ENCODE measurements around the gene RHOBTB3.

RHOBTB3 gene

DNA sequence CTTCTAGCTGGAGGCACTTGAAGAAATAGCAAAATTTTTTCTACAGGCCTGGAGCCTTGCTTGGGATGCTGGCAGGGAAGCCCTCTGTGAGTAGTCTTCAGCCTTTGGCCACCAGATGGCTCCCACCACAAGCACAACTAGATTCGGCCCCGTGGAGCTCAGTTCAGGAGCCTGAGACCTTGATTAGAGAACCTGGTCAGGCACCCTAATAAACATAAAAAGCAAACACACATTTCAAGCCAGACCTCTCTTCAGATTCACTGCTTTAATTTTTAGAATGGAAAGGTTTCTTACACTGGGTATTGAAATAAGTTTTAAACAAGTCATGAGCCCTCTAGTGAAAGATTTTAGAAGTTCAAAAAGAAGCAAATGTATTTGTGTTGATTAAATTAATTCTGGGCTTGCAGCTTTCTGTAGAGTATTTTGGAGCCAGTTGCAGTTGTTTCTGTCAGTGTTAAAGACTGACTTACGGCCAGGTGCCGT is 50.0 kb downstream of the RHOBTB3 start:
- peak; percentile 64 to 65 for DNase-seq (ENCODE audit: low spot score in 2 of 2)

DNA sequence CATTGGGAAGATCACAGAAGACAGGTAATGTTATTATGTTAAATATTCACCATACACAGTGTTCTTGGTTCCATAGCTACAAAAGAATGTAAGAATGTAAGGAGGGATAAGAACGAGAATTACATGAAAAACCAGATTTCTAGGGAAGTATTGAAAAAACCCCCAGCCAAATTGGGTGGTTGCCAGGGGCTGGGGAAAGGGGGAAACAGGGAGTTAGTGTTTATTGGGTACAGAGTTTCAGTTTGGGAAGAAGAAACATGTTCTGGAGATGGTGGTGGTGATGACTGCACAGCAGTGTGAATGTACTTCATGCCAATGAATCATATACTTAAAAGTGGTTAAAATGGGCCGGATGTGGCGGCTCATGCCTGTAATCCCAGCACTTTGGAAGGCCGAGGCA is 51.0 kb downstream of the RHOBTB3 start:
- Mint-ChIP-seq H3K27me3 (no peaks in the 10 kb centered on the region), H3K27ac (no peak overlapping the region), H3K36me3 (no peaks in the 10 kb centered on the region), H3K9me3 (no peaks in the 10 kb centered on the region), H3K4me3 (no peak overlapping the region), H3K4me1 (peaks cover 5% of the 10 kb centered on the region)
- no peak for DNase-seq (ENCODE audit: low spot score in 2 of 2)
- ATAC-seq (ENCODE audit: low read depth), result no peak

More for the DNA sequence above, 50.0 kb downstream of the RHOBTB3 start:
- H3K36me3 Mint-ChIP-seq, result no peaks in the 10 kb centered on the region
- no peaks in the 10 kb centered on the region for H3K27me3 Mint-ChIP-seq
- ATAC-seq (ENCODE audit: low read depth), result peak; percentile 99
- H3K4me3 Mint-ChIP-seq, result peak overlapping the region; percentile 27
- H3K9me3 Mint-ChIP-seq, result no peaks in the 10 kb centered on the region
- H3K4me1 Mint-ChIP-seq, result peaks cover 5% of the 10 kb centered on the region
- H3K27ac Mint-ChIP-seq, result no peak overlapping the region

DNA sequence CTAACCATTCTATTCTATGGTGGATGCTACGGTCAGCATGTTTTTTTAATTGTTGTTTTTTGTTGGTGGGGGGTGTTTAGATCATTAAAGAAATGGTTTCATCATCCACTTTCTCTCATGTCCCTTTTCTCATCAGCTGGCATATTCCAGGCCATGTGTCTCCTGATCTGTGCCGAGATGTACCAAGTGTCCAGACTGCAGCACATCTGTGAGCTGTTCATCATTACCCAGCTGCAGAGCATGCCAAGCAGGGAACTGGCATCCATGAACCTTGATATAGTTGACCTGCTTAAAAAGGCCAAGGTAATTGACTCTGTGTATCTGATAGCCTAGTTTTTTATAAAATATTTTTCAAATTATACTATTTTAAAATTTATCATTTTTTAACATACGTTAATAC is 52.5 kb downstream of the RHOBTB3 start:
- H3K27ac Mint-ChIP-seq, result no peak overlapping the region
- H3K9me3 Mint-ChIP-seq, result no peaks in the 10 kb centered on the region
- no peak overlapping the region for H3K4me3 Mint-ChIP-seq
- peaks cover 5% of the 10 kb centered on the region for H3K4me1 Mint-ChIP-seq
- H3K27me3 Mint-ChIP-seq, result no peaks in the 10 kb centered on the region
- H3K36me3 Mint-ChIP-seq, result no peaks in the 10 kb centered on the region
- DNase-seq (ENCODE audit: low spot score in 2 of 2) (no peak), ATAC-seq (ENCODE audit: low read depth) (no peak)

DNA sequence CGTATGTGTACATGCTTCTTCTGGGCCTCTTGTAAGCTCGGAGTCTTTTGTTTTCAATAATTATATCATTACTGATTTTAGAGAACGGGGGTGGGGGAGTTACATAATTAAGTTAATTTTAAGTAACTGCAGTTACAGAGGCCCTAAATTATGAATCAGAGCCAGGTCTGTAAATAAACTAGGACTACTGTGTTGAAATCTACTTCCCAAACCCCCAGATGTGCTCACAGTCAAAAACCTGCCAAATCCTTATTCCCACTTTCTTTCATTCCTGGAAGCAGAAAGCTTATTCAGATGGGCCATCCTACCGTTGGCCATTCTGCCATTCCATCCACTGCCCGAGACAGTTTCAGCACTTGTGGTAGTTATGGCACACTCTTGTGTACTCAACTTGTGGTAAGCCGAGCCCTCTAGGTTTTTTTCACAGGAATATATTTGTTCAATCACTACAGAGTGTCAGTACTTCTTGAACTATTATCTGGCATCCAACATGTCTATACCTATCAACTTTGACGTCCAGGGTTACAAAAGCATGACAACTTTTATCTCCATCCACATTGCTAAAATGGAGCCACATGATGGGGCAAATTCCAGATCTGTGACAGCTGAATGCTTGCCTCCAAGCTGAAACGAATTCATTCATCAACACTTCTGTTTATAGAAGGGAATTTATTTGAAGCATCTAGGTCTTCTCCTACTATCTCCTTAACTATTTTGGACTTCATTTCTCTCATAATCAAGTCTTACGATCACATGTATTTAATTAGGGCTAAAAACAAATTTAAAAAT is 53.6 kb downstream of the RHOBTB3 start:
- H3K4me3 Mint-ChIP-seq, result no peak overlapping the region
- no peaks in the 10 kb centered on the region for H3K27me3 Mint-ChIP-seq
- ATAC-seq (ENCODE audit: low read depth) (no peak), DNase-seq (ENCODE audit: low spot score in 2 of 2) (no peak)
- H3K36me3 Mint-ChIP-seq, result no peaks in the 10 kb centered on the region
- no peak overlapping the region for H3K27ac Mint-ChIP-seq
- H3K9me3 Mint-ChIP-seq, result no peaks in the 10 kb centered on the region
- peaks cover 8% of the 10 kb centered on the region for H3K4me1 Mint-ChIP-seq

DNA sequence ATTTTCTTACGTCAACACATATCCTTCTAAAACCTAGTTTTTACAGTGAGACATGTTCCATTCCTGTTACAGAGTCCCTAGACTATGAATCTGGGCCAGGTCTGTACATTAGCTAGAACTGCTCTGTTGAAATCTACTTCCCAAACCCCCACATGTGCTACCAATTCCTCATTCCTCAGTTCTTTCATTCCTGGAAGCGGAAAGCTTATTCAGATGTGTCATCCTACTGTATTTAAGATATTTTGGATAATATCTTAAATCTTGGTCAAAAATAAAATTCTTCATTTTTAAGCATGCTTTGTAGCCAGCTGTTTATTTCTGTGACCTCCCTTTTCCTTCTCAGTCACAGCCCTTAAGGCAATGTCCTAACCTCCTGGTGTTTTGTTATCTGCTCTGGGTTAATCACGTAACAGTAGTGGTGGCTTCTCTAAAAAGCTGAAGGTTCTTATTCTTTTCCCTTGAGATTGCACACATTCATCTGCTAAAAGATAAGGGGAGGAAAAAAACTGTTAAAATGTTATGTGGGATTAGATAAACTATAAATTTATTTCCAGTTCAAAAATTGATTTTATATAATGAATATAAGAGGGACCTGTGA is 55.8 kb downstream of the RHOBTB3 start:
- H3K36me3 Mint-ChIP-seq, result no peaks in the 10 kb centered on the region

DNA sequence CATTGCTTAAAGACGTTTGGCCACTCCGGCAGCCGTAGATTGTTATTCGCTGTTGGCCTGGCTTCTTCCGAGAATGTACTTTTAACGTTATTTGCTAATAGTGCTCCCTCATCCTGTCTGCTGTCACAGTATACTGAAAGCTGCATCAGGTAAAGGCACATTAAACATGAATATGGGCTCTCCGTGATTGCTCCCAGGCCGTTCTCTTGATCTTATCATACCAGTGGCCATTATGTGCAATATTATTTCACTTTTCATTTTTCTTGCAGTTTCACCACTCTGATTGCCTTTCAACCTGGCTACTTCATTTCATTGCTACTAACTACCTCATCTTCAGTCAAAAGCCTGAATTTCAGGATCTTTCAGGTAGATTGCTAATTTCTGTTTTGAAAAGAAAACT is 57.4 kb downstream of the RHOBTB3 start:
- Mint-ChIP-seq H3K4me1 (peaks cover 3% of the 10 kb centered on the region), H3K27ac (no peak overlapping the region), H3K36me3 (no peaks in the 10 kb centered on the region), H3K27me3 (no peaks in the 10 kb centered on the region), H3K9me3 (no peaks in the 10 kb centered on the region), H3K4me3 (no peak overlapping the region)
- ATAC-seq (ENCODE audit: low read depth) (no peak), DNase-seq (ENCODE audit: low spot score in 2 of 2) (no peak)

More for the DNA sequence above, 55.8 kb downstream of the RHOBTB3 start:
- no peak for ATAC-seq (ENCODE audit: low read depth)
- Mint-ChIP-seq H3K9me3 (no peaks in the 10 kb centered on the region), H3K27me3 (no peaks in the 10 kb centered on the region), H3K4me3 (no peak overlapping the region), H3K4me1 (peaks cover 3% of the 10 kb centered on the region), H3K27ac (no peak overlapping the region)
- no peak for DNase-seq (ENCODE audit: low spot score in 2 of 2)

DNA sequence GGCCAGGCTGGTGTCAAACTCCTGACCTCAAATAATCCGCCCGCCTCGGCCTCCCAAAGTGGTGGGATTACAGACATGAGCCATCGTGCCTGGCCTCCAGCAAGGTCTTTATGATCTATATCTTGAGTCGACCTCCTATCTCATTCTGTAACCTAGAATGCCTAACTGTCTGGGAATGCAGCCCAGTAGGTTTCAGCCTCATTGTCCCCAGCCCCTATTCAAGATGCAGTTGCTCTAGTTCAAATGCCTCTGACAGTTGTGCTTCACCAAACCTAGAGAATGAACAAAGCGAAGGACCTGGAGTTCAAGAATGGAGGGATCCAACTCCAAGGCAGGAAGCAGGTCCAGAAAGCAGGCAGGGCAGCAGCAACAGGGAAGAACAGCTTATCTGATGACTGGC is 60.6 kb downstream of the RHOBTB3 start:
- Mint-ChIP-seq H3K4me1 (peaks cover 3% of the 10 kb centered on the region), H3K27ac (no peak overlapping the region), H3K4me3 (no peak overlapping the region), H3K36me3 (no peaks in the 10 kb centered on the region), H3K9me3 (no peaks in the 10 kb centered on the region), H3K27me3 (no peaks in the 10 kb centered on the region)
- DNase-seq (ENCODE audit: low spot score in 2 of 2), result no peak
- no peak for ATAC-seq (ENCODE audit: low read depth)

DNA sequence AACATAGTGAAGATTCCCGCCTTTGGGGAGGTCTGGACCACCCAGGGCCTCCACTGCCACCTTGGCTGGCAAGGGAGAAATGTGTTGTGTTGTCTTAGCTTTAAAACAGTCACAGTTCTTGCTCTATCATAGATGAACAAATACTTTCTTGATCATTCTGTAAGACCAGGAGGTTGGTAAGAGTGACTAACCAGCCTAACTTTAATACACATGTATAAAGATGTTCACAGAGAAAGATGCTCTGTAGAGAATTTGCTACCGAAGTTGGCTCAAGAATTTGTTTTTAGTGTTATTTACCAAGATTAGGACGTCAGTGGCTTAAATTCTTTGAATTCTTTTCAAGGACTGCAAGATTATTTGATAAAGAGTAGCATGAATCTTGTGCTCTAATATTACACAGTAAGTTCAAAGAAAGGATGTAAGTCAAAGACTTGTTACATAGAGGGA is 63.0 kb downstream of the RHOBTB3 start:
- Mint-ChIP-seq H3K27ac (no peak overlapping the region), H3K4me3 (no peak overlapping the region), H3K27me3 (no peaks in the 10 kb centered on the region), H3K9me3 (no peaks in the 10 kb centered on the region), H3K4me1 (peaks cover 3% of the 10 kb centered on the region), H3K36me3 (peaks cover 3% of the 10 kb centered on the region)
- ATAC-seq (ENCODE audit: low read depth) (no peak), DNase-seq (ENCODE audit: low spot score in 2 of 2) (no peak)

DNA sequence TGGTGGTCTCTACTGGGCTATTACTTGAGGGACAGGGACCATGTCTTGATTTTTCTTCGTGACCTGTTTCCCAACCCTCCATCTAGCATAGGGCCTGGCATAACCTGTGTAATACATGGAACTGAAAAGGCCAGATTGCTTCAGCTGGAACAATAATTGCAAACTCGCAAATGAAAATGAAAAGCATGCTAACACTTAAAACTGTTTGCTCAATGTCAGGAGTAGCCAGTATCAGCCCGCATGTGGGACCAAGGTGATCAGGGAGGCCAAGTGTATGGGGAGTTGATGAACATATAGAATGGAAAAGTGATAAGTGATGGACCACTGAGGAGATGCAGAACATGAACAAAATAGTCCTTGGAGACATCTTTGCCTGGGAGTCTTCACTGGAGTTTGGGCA is 66.2 kb downstream of the RHOBTB3 start:
- peaks cover 5% of the 10 kb centered on the region for H3K36me3 Mint-ChIP-seq

DNA sequence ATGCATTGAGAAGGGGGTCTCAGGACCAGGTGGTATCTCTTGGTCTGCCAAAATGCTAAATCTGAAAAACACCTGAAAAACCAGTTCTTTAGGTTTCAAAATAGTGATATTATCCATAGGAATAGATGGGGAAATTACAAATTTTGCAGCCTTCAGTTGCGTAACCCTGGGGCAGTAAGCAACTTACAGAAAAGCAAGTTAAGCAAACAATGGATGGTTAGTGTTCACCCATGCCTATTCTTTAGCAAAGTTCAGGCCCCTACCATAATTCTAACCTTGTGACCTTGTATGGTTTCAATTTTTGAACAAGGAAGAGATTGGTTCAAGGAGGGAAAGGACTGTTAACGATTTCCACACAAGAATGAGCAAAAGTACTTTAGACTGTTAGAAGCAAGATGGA is 66.9 kb downstream of the RHOBTB3 start:
- no peak overlapping the region for H3K4me3 Mint-ChIP-seq
- DNase-seq (ENCODE audit: low spot score in 2 of 2), result no peak
- H3K9me3 Mint-ChIP-seq, result no peaks in the 10 kb centered on the region
- H3K27me3 Mint-ChIP-seq, result no peaks in the 10 kb centered on the region
- H3K4me1 Mint-ChIP-seq, result peaks cover 2% of the 10 kb centered on the region
- peaks cover 6% of the 10 kb centered on the region for H3K36me3 Mint-ChIP-seq
- no peak for ATAC-seq (ENCODE audit: low read depth)
- no peak overlapping the region for H3K27ac Mint-ChIP-seq

More for the DNA sequence above, 66.2 kb downstream of the RHOBTB3 start:
- no peak overlapping the region for H3K27ac Mint-ChIP-seq
- no peaks in the 10 kb centered on the region for H3K27me3 Mint-ChIP-seq
- DNase-seq (ENCODE audit: low spot score in 2 of 2) (no peak), ATAC-seq (ENCODE audit: low read depth) (no peak)
- H3K4me1 Mint-ChIP-seq, result no peaks in the 10 kb centered on the region
- no peak overlapping the region for H3K4me3 Mint-ChIP-seq
- no peaks in the 10 kb centered on the region for H3K9me3 Mint-ChIP-seq

DNA sequence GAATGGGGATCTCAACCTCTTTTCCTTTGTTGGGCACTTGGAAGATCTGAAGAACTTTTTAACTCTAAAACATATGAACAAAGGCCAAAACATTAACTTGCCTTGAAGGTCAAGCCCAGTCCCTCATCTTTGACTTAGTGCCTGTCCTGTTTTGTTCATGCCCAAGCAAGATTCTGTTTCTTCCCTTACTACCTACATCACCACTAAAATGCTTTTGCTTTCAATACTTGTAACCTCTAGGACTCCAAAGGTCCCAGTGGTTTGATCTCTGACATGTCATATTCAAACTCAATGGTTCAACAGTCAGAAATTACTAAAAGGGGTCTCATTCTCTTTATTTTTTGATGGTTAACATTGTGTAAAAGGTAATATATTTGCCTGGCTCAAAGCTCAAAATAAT is 67.4 kb downstream of the RHOBTB3 start:
- Mint-ChIP-seq H3K27me3 (no peaks in the 10 kb centered on the region), H3K9me3 (no peaks in the 10 kb centered on the region), H3K4me3 (no peak overlapping the region), H3K36me3 (peaks cover 6% of the 10 kb centered on the region), H3K4me1 (peaks cover 2% of the 10 kb centered on the region), H3K27ac (no peak overlapping the region)
- DNase-seq (ENCODE audit: low spot score in 2 of 2) (no peak), ATAC-seq (ENCODE audit: low read depth) (no peak)

DNA sequence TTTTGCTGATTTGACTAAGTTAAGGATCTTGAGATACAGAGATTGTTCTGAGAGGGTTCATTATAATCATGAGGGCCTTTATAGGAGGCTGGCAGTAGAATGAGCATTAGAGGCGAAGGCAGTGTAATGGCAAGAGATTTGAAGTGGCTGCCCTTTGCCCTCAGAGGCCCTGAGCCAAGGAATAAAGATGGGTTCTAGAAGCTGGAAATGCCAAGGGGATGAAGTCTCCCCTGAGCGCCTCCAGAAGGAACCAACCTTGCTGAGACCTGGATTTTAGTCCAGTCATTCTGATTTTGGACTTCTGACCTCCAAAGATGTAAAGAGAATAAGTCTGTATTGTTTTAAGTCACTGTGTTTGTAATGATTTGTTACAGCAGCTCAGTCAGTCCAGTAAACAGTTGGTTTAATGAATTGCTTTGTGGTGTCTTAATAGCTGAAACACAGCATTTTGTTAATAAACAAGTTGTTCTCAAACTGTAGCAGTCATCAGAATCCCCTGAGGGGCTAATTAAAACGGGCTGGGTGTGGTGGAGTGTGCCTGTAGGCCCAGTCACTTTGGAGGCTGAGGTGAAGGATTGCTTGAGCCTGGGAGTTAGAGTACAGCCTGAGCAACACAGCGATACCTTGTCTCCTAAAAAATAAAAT is 68.2 kb downstream of the RHOBTB3 start:
- Mint-ChIP-seq H3K4me1 (peaks cover 2% of the 10 kb centered on the region), H3K27ac (no peak overlapping the region), H3K9me3 (no peaks in the 10 kb centered on the region), H3K4me3 (no peak overlapping the region), H3K36me3 (peaks cover 8% of the 10 kb centered on the region), H3K27me3 (no peaks in the 10 kb centered on the region)
- no peak for DNase-seq (ENCODE audit: low spot score in 2 of 2)
- ATAC-seq (ENCODE audit: low read depth), result no peak

DNA sequence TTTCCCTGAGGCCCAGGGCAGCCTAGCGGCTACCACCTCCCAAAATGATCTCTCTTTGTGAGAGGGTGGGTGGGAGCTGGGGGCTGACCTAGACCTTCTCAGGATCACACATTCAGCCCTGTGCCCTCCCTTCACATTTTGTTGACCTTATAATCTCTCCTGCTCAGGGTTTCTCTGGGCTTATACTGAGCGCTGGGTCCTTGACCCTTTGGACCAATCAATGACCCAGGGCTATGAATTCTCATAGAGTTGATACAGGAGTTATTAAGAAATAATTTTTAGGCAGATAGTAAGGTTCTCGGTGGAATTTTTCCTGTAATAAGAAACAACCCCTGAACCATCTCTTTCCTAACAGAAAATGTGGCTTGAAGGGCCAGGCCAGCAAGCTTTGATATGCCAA is 69.4 kb downstream of the RHOBTB3 start:
- Mint-ChIP-seq H3K4me1 (peaks cover 2% of the 10 kb centered on the region), H3K27ac (no peak overlapping the region), H3K4me3 (no peak overlapping the region), H3K9me3 (peaks cover 2% of the 10 kb centered on the region), H3K27me3 (no peaks in the 10 kb centered on the region), H3K36me3 (peaks cover 11% of the 10 kb centered on the region)
- no peak for ATAC-seq (ENCODE audit: low read depth)
- no peak for DNase-seq (ENCODE audit: low spot score in 2 of 2)

DNA sequence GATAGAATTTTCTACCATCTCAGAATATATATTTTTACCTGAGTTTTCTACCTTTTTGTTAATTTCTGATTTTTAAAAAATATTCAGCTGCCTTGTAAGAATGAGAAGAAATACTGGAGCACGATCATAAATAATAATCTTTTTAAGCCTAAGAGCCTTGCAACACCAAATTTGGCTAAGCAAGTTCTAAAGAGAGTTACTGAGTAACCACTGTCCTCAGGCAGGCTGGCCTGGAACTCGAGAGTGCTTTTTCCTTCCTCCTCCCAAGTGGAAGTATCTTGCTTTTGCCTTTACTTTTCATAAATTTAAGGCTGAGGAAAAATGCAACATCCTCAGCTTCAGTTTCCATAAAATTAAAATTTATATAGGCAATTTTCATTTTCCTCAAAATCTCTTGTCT is 70.4 kb downstream of the RHOBTB3 start:
- no peaks in the 10 kb centered on the region for H3K27me3 Mint-ChIP-seq
- H3K9me3 Mint-ChIP-seq, result peaks cover 2% of the 10 kb centered on the region

More for the DNA sequence above, 70.4 kb downstream of the RHOBTB3 start:
- peaks cover 11% of the 10 kb centered on the region for H3K36me3 Mint-ChIP-seq
- ATAC-seq (ENCODE audit: low read depth) (no peak), DNase-seq (ENCODE audit: low spot score in 2 of 2) (no peak)
- peaks cover 2% of the 10 kb centered on the region for H3K4me1 Mint-ChIP-seq
- no peak overlapping the region for H3K27ac Mint-ChIP-seq
- H3K4me3 Mint-ChIP-seq, result no peak overlapping the region

Measured in memory B cell (primary cell).